PC-9 (cell line): ENCODE data around the gene MAP3K4. TPM values are rescaled to one million over a fixed set of nuclear protein-coding genes. Genes with fewer than 3 reads are reported as not detected.

Source experiments
- BruUV-seq: library from RNA; stranded (reverse); fragments of 400-500 nt; replicated peaks from 2 replicates; lab custom pipeline; 2021; lab: Mats Ljungman, UMichigan
- CTCF ChIA-PET: fragments of 300-600 bp; sonication (Branson Sonifier 250); formaldehyde crosslinking; loops from one replicate; lab custom pipeline; 2022; ENCODE audit warnings: antibody characterized with exemption; lab: Charles Lee
- POLR2A ChIA-PET: fragments of 300-600 bp; sonication (Branson Sonifier 250); formaldehyde crosslinking; loops from one replicate; lab custom pipeline; 2022; ENCODE audit warnings: antibody characterized with exemption; ENCODE audit not compliant: unreplicated experiment; lab: Charles Lee
- DNase-seq, 2 experiments: peaks; one replicate each; pipeline versions ENCODE4 v3.0.0 to v3.0.0-alpha.2; 2015 to 2022; ENCODE audit warnings: mixed read lengths in 1 of 2
- H2AFZ ChIP-seq: fragments of 200-600 bp; sonication (generic); 2 replicates; pipeline ENCODE4 v1.8.1; 2017; ENCODE audit warnings: antibody characterized with exemption
- H3F3A ChIP-seq: fragments of 200-600 bp; sonication (generic); 2 replicates; pipeline ENCODE4 v1.8.1; 2017; ENCODE audit warnings: antibody characterized with exemption, mild to moderate bottlenecking, low read depth; ENCODE audit not compliant: insufficient read depth
- H3K27ac ChIP-seq: fragments of 200-600 bp; sonication (generic); 2 replicates; pipeline ENCODE4 v1.6.1; 2016; ENCODE audit warnings: mixed run types
- H3K27me3 ChIP-seq: fragments of 200-600 bp; sonication (generic); 2 replicates; pipeline ENCODE4 v1.6.1; 2016; ENCODE audit warnings: low read depth, mixed run types; ENCODE audit not compliant: insufficient read depth
- H3K36me3 ChIP-seq: fragments of 200-600 bp; sonication (generic); 2 replicates; pipeline ENCODE4 v1.6.1; 2016; ENCODE audit warnings: low read depth, mixed run types
- H3K4me1 ChIP-seq: fragments of 200-600 bp; sonication (generic); replicated peaks from 2 replicates; pipeline ENCODE4 v1.6.1; 2016; ENCODE audit warnings: mixed run types; ENCODE audit not compliant: insufficient read depth
- H3K4me2 ChIP-seq: fragments of 200-600 bp; sonication (generic); 2 replicates; pipeline ENCODE4 v1.6.1; 2017; ENCODE audit warnings: mixed run types
- H3K4me3 ChIP-seq: fragments of 200-600 bp; sonication (generic); 2 replicates; pipeline ENCODE4 v1.6.1; 2016; ENCODE audit warnings: mixed run types
- H3K79me2 ChIP-seq: fragments of 200-600 bp; sonication (generic); 2 replicates; pipeline ENCODE4 v1.6.1; 2017; ENCODE audit warnings: low read depth, mixed run types
- H3K9me2 ChIP-seq: fragments of 200-600 bp; sonication (generic); 2 replicates; pipeline ENCODE4 v1.8.1; 2017; ENCODE audit warnings: mild to moderate bottlenecking; ENCODE audit not compliant: insufficient read depth
- H3K9me3 ChIP-seq: fragments of 200-600 bp; sonication (generic); 2 replicates; pipeline ENCODE4 v1.8.1; 2016; ENCODE audit warnings: low read depth; ENCODE audit not compliant: insufficient read depth
- H4K20me1 ChIP-seq: fragments of 200-600 bp; sonication (generic); 2 replicates; pipeline ENCODE4 v1.8.1; 2017; ENCODE audit not compliant: insufficient read depth
- EZH2 ChIP-seq: fragments of 200-600 bp; sonication (generic); IDR thresholded peaks from 2 replicates; pipeline ENCODE4 v1.8.0; 2017; ENCODE audit warnings: antibody characterized with exemption, low read depth
- intact Hi-C: fragments of 100-400 bp; cut with micrococcal nuclease; formaldehyde crosslinking; loops from one replicate; pipeline ENCODE4 v1.10.0; 2022; ENCODE audit not compliant: unreplicated experiment
- total RNA-seq: library from RNA; stranded (reverse); gene quantifications from 2 replicates; pipeline ENCODE4 v1.2.3, GENCODE V29; 2021
- TF ChIP-seq, protein P1 (sequence below): fragments of 200-600 bp; sonication (generic); conservative IDR thresholded peaks from 2 replicates; pipeline ENCODE4 v1.6.1; 2017; ENCODE audit warnings: mixed run types, antibody characterized with exemption, mild to moderate bottlenecking, moderate library complexity

Gene MAP3K4
- total RNA-seq, 1 experiment from 2014 or later, result 13.0 TPM

DNA sequence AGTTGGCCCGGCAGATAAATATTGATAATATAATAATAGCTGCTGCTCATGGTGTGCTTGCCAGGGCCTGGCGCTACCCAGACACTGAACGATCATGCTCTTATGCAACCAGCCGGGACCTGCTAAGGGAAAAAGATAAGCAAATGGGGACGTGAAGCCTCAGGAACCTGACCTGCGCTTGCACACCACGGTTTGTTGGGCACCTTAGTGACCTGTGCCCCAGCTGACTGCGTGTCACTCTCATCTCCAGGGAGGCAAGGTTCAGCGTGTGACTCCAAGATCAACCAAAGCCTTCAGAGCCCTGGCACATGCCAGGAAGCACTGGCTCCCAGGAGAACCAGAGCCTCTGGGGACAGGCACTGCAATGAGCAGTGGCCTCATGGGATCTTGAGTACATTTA lies 171.2 kb downstream of the MAP3K4 start:
- no peak overlapping the region for H2AFZ ChIP-seq
- H3K27me3 ChIP-seq, result peaks cover 95% of the 10 kb centered on the region
- no peak overlapping the region for H3K27ac ChIP-seq
- no peak overlapping the region for H3K4me3 ChIP-seq
- no peak overlapping the region for H3K4me2 ChIP-seq
- H3K79me2 ChIP-seq, result no peaks in the 10 kb centered on the region
- ChIA-PET POLR2A (no interaction called here), CTCF (no interaction called here)
- no peaks in the 10 kb centered on the region for H3K9me3 ChIP-seq
- no peaks in the 10 kb centered on the region for H3F3A ChIP-seq
- H3K9me2 ChIP-seq, result no peaks in the 10 kb centered on the region
- no peaks in the 10 kb centered on the region for H3K36me3 ChIP-seq
- no peaks in the 10 kb centered on the region for H4K20me1 ChIP-seq
- no TSS peak for BruUV-seq
- no peaks in the 10 kb centered on the region for H3K4me1 ChIP-seq
- no peak for TF ChIP-seq EZH2
- TF ChIP-seq, protein P1, sequence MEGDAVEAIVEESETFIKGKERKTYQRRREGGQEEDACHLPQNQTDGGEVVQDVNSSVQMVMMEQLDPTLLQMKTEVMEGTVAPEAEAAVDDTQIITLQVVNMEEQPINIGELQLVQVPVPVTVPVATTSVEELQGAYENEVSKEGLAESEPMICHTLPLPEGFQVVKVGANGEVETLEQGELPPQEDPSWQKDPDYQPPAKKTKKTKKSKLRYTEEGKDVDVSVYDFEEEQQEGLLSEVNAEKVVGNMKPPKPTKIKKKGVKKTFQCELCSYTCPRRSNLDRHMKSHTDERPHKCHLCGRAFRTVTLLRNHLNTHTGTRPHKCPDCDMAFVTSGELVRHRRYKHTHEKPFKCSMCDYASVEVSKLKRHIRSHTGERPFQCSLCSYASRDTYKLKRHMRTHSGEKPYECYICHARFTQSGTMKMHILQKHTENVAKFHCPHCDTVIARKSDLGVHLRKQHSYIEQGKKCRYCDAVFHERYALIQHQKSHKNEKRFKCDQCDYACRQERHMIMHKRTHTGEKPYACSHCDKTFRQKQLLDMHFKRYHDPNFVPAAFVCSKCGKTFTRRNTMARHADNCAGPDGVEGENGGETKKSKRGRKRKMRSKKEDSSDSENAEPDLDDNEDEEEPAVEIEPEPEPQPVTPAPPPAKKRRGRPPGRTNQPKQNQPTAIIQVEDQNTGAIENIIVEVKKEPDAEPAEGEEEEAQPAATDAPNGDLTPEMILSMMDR, result no peak
- no peak for DNase-seq
- intact Hi-C loops, result no loop called here

DNA sequence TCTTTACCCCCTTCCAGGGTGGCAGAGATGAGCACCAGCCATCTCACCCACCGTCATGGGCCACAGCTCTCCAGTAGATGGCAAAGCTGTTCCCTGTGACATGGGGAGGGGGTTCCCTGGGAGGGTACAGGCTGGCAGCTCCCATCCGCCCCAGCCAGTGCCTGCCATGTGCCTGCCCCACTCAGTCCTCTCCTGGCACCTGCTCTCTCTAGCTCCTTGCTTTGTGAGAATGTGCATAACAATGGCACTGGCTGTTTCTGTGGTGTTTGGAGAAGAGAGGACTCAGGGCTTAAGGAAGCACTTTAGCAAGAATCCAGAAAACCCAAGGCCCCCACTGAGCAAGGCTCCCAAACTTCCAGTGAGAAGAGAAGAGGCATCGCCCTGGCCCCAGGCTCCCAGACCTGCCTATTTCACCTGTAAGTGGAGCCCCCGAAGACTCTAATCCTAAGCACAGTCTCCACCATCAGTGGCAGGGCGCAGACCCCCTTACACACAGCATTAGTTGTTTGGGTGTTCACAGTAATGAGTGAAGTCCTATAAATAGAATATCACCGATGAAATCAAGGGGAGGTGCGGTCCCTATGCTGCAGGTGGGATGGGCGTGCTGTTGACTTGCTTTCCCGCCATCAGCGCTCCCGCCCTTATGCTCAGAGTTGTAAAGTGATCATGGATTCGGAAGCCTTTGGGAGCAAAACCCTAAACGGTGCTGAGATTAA lies 172.1 kb downstream of the MAP3K4 start:
- Histone ChIP-seq H3K27ac (no peak overlapping the region), H3K4me2 (no peak overlapping the region), H4K20me1 (no peaks in the 10 kb centered on the region), H2AFZ (no peak overlapping the region), H3K27me3 (peaks cover 95% of the 10 kb centered on the region), H3K4me1 (no peaks in the 10 kb centered on the region), H3F3A (no peaks in the 10 kb centered on the region), H3K36me3 (no peaks in the 10 kb centered on the region), H3K79me2 (no peaks in the 10 kb centered on the region), H3K9me2 (no peaks in the 10 kb centered on the region), H3K9me3 (no peaks in the 10 kb centered on the region), H3K4me3 (no peak overlapping the region)
- no peak for DNase-seq
- ChIA-PET POLR2A (no interaction called here), CTCF (no interaction called here)
- TF ChIP-seq, protein P1, result no peak
- TF ChIP-seq EZH2, result no peak
- BruUV-seq, result no TSS peak
- intact Hi-C loops, result no loop called here

DNA sequence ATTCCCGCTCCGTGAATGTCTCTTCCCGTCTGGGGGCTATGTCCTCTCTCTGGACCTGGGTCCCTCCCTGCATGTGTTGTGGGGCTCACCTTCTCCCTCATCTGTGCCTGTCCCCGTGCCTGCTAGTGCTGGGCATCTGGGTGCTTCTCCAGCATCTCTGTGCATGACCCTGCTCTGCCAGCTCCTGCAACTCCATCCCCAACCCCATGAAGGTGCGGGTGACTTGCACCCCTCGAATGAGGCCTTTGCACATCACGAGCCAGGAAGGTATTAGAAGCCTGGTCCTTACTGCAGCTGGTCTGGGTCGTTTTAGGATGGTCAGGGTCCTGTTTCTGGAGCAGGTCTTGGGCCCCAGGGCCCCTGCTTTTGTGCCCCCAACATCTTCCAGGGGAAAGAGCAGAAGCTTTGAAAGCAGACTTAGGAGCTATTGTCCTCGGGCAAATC lies 172.6 kb downstream of the MAP3K4 start:
- no peak overlapping the region for H3K4me2 ChIP-seq
- no peaks in the 10 kb centered on the region for H3K4me1 ChIP-seq
- BruUV-seq, result no TSS peak
- H4K20me1 ChIP-seq, result no peaks in the 10 kb centered on the region
- H3K9me2 ChIP-seq, result no peaks in the 10 kb centered on the region
- no peak overlapping the region for H3K4me3 ChIP-seq
- no peaks in the 10 kb centered on the region for H3K36me3 ChIP-seq
- H3K27me3 ChIP-seq, result peaks cover 95% of the 10 kb centered on the region
- TF ChIP-seq, protein P1, result no peak
- TF ChIP-seq EZH2, result no peak
- H3K9me3 ChIP-seq, result no peaks in the 10 kb centered on the region
- no peak overlapping the region for H3K27ac ChIP-seq
- H3F3A ChIP-seq, result no peaks in the 10 kb centered on the region
- ChIA-PET CTCF (no interaction called here), POLR2A (no interaction called here)
- DNase-seq, result no peak
- H2AFZ ChIP-seq, result no peak overlapping the region
- no peaks in the 10 kb centered on the region for H3K79me2 ChIP-seq
- intact Hi-C loops, result no loop called here
